Measurements from ENCODE around the gene BARHL2.

GRCh38 chr1:90727917-90728501 lies 10.9 kb upstream of the BARHL2 start:
- TF ChIP-seq CREM (CRISPR knock-in tag; IDR thresholded peaks at IDR 0.05) = no peak
- TF ChIP-seq ZNF425 (CRISPR knock-in tag; conservative IDR thresholded peaks at IDR 0.05) = no peak
- TF ChIP-seq CTCF (IDR thresholded peaks at IDR 0.05) = no peak
- TF ChIP-seq SP1 (CRISPR knock-in tag; conservative IDR thresholded peaks at IDR 0.05) = no peak
- TF ChIP-seq ZBTB21 (CRISPR knock-in tag; IDR thresholded peaks at IDR 0.05; ENCODE audit: borderline replicate concordance) = no peak
- TF ChIP-seq ELF4 (CRISPR knock-in tag; IDR thresholded peaks at IDR 0.05; ENCODE audit: low read depth) = no peak
- no peak for TF ChIP-seq ATF3 (CRISPR knock-in tag; conservative IDR thresholded peaks at IDR 0.05)
- TF ChIP-seq ZNF263 (CRISPR knock-in tag; IDR thresholded peaks at IDR 0.05; ENCODE audit: low read depth) = no peak
- no peak for TF ChIP-seq MXD4 (CRISPR knock-in tag; IDR thresholded peaks at IDR 0.05; ENCODE audit: borderline replicate concordance)
- no peak for TF ChIP-seq ATF1 (CRISPR knock-in tag; IDR thresholded peaks at IDR 0.05)
